ENCODE results near the gene NKAIN2.

DNA sequence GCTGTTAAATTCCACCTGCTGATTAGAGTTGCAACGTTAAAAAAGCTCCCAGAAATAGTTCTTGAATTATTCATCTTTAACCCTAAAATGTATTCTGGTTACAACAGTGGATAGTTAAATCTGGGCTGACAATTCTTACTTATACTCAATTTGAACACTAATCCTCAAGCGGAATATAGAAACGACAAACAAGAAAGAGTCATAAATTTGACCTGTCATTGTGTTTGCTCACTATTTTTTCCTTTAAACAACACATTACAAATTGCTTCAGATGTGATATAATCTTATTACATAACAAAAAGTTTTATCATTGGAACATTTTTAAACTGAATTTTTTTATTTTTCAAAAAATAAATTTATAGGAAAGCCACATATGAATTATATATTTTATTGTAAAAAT, 1054.1 kb downstream of the NKAIN2 start:
- TF ChIP-seq POLR2A (IDR thresholded peaks at IDR 0.05; ENCODE audit: extremely low read depth, insufficient read length) = no peak
- TF ChIP-seq, protein P1, sequence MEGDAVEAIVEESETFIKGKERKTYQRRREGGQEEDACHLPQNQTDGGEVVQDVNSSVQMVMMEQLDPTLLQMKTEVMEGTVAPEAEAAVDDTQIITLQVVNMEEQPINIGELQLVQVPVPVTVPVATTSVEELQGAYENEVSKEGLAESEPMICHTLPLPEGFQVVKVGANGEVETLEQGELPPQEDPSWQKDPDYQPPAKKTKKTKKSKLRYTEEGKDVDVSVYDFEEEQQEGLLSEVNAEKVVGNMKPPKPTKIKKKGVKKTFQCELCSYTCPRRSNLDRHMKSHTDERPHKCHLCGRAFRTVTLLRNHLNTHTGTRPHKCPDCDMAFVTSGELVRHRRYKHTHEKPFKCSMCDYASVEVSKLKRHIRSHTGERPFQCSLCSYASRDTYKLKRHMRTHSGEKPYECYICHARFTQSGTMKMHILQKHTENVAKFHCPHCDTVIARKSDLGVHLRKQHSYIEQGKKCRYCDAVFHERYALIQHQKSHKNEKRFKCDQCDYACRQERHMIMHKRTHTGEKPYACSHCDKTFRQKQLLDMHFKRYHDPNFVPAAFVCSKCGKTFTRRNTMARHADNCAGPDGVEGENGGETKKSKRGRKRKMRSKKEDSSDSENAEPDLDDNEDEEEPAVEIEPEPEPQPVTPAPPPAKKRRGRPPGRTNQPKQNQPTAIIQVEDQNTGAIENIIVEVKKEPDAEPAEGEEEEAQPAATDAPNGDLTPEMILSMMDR (IDR thresholded peaks at IDR 0.05; ENCODE audit: low read depth, low read length) = no peak
- TF ChIP-seq, protein P2, sequence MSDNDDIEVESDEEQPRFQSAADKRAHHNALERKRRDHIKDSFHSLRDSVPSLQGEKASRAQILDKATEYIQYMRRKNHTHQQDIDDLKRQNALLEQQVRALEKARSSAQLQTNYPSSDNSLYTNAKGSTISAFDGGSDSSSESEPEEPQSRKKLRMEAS (IDR thresholded peaks at IDR 0.05; ENCODE audit: low read depth, low read length) = no peak
- TF ChIP-seq MYC (IDR thresholded peaks at IDR 0.05; ENCODE audit: low read depth, low read length) = no peak
